HepG2 (cell line): ENCODE measurements around the gene CDC34. TPM values are rescaled to one million over a fixed set of nuclear protein-coding genes. Genes with fewer than 3 reads are reported as not detected.

ENCODE experiments used
- FOSL1 ChIP-seq: sonication (generic); formaldehyde crosslinking; IDR thresholded peaks from 2 replicates; pipeline ENCODE4 v1.9.0; 2021; ENCODE audit warnings: missing genetic modification reagents, borderline replicate concordance
- GPN1 ChIP-seq: sonication (generic); formaldehyde crosslinking; IDR thresholded peaks from 2 replicates; pipeline ENCODE4 v1.5.1; 2020; ENCODE audit warnings: missing genetic modification reagents, borderline replicate concordance
- HCFC1 ChIP-seq: fragments of 150-350 bp; IDR thresholded peaks from 2 replicates; pipeline ENCODE4 v1.6.1; 2014; ENCODE audit warnings: low read depth, low read length
- HES4 ChIP-seq: sonication (generic); formaldehyde crosslinking; IDR thresholded peaks from 2 replicates; pipeline ENCODE4 v1.9.0; 2021; ENCODE audit warnings: mild to moderate bottlenecking, missing genetic modification reagents, borderline replicate concordance
- KDM6A ChIP-seq: IDR thresholded peaks from 2 replicates; pipeline ENCODE4 v1.6.1; 2016; ENCODE audit warnings: low read depth
- MED1 ChIP-seq: sonication (generic); formaldehyde crosslinking; IDR thresholded peaks from 2 replicates; pipeline ENCODE4 v1.4.0; 2020; ENCODE audit warnings: missing genetic modification reagents
- MXI1 ChIP-seq: IDR thresholded peaks from 3 replicates; pipeline ENCODE4 v1.6.1; 2012; ENCODE audit warnings: low read depth, low read length, inconsistent platforms, borderline replicate concordance
- PHF5A ChIP-seq: IDR thresholded peaks from one replicate; pipeline ENCODE4 v1.6.1; 2018; ENCODE audit warnings: low read depth, missing genetic modification reagents; ENCODE audit not compliant: unreplicated experiment
- RAD21 ChIP-seq: fragments of 450-650 bp; formaldehyde crosslinking; IDR thresholded peaks from 2 replicates; pipeline ENCODE4 v1.5.0; 2020; ENCODE audit warnings: mild to moderate bottlenecking
- RELA ChIP-seq: sonication (generic); formaldehyde crosslinking; IDR thresholded peaks from 2 replicates; pipeline ENCODE4 v1.4.0; 2020; ENCODE audit warnings: missing genetic modification reagents
- SALL1 ChIP-seq: sonication (generic); formaldehyde crosslinking; IDR thresholded peaks from 2 replicates; pipeline ENCODE4 v1.8.0; 2022; ENCODE audit warnings: mild to moderate bottlenecking, missing genetic modification reagents
- SMARCC2 ChIP-seq: fragments of 450-650 bp; IDR thresholded peaks from 2 replicates; pipeline ENCODE4 v1.6.1; 2017; ENCODE audit warnings: antibody characterized with exemption, mild to moderate bottlenecking
- SMARCE1 ChIP-seq: fragments of 450-650 bp; IDR thresholded peaks from 2 replicates; pipeline ENCODE4 v1.6.1; 2017; ENCODE audit warnings: borderline replicate concordance
- TCF7 ChIP-seq: sonication (generic); IDR thresholded peaks from 2 replicates; pipeline ENCODE4 v1.6.1; 2016; ENCODE audit warnings: antibody characterized with exemption, low read depth
- TOE1 ChIP-seq: sonication (generic); formaldehyde crosslinking; IDR thresholded peaks from 2 replicates; pipeline ENCODE4 v1.4.0; 2020; ENCODE audit warnings: mild to moderate bottlenecking, missing genetic modification reagents
- TRIM24 ChIP-seq: sonication (generic); formaldehyde crosslinking; IDR thresholded peaks from 2 replicates; pipeline ENCODE4 v1.8.0; 2022; ENCODE audit warnings: mild to moderate bottlenecking, missing genetic modification reagents
- ZFX ChIP-seq: sonication (generic); formaldehyde crosslinking; IDR thresholded peaks from 2 replicates; pipeline ENCODE4 v1.4.0; 2020; ENCODE audit warnings: mild to moderate bottlenecking, low read depth, missing genetic modification reagents, moderate library complexity
- ZNF230 ChIP-seq: sonication (generic); formaldehyde crosslinking; IDR thresholded peaks from 2 replicates; pipeline ENCODE4 v1.4.0; 2020; ENCODE audit warnings: mild to moderate bottlenecking, missing genetic modification reagents
- ZNF7 ChIP-seq: IDR thresholded peaks from 2 replicates; pipeline ENCODE4 v1.6.1; 2016; ENCODE audit warnings: missing biosample characterization, missing genetic modification reagents
- ZNF709 ChIP-seq: sonication (generic); formaldehyde crosslinking; IDR thresholded peaks from 2 replicates; pipeline ENCODE4 v1.5.0; 2020; ENCODE audit warnings: mild to moderate bottlenecking, missing genetic modification reagents
- ZNF782 ChIP-seq: sonication (generic); formaldehyde crosslinking; IDR thresholded peaks from 2 replicates; pipeline ENCODE4 v1.4.0; 2020; ENCODE audit warnings: missing genetic modification reagents, mild to moderate bottlenecking, borderline replicate concordance
- ZNF790 ChIP-seq: sonication (generic); formaldehyde crosslinking; IDR thresholded peaks from 2 replicates; pipeline ENCODE4 v1.8.0; 2022; ENCODE audit warnings: missing genetic modification reagents, mild to moderate bottlenecking, borderline replicate concordance
- ZNF792 ChIP-seq: IDR thresholded peaks from 2 replicates; pipeline ENCODE4 v1.6.1; 2016
- ZNF83 ChIP-seq: sonication (generic); formaldehyde crosslinking; IDR thresholded peaks from 2 replicates; pipeline ENCODE4 v1.4.0; 2020; ENCODE audit warnings: missing genetic modification reagents, mild to moderate bottlenecking, borderline replicate concordance
- polyA plus RNA-seq, 8 experiments: library from polyadenylated mRNA; depleted of rRNA in 3 of 8; stranded (reverse) in 7 of 8; unstranded in 1 of 8; fragments of >200 nt; fragmentation: Illumina TruSeq in 4 of 8; extraction: Trizol in 4 of 8; gene quantifications; 2 replicates each; pipeline versions ENCODE4 v1.2.1 to v1.2.3, GENCODE V29; 2011 to 2016; ENCODE audit warnings: low read depth in 4 of 8, missing spikeins in 1 of 8, mixed read lengths in 1 of 8; ENCODE audit not compliant: insufficient read depth in 1 of 8
- total RNA-seq, 5 experiments: library from RNA; depleted of rRNA; stranded (reverse); fragments of >200 nt; fragmentation: Illumina TruSeq; extraction: Trizol; gene quantifications; 2 replicates each; pipeline ENCODE4 v1.2.3, GENCODE V29; 2016; ENCODE audit warnings: low read depth in 1 of 5
- TF ChIP-seq, protein P1 (sequence below): sonication (generic); formaldehyde crosslinking; IDR thresholded peaks from 2 replicates; pipeline ENCODE4 v1.4.0; 2020; ENCODE audit warnings: missing genetic modification reagents
- TF ChIP-seq, protein P2 (sequence below): sonication (generic); formaldehyde crosslinking; IDR thresholded peaks from 2 replicates; pipeline ENCODE4 v1.4.0; 2020; ENCODE audit warnings: missing genetic modification reagents

The CDC34 gene
- total and polyA plus RNA-seq, 2 of the 13 experiments (the other 11 are each of a cell fraction or from before 2014, with no cell fraction given), result 138 to 150 TPM

DNA sequence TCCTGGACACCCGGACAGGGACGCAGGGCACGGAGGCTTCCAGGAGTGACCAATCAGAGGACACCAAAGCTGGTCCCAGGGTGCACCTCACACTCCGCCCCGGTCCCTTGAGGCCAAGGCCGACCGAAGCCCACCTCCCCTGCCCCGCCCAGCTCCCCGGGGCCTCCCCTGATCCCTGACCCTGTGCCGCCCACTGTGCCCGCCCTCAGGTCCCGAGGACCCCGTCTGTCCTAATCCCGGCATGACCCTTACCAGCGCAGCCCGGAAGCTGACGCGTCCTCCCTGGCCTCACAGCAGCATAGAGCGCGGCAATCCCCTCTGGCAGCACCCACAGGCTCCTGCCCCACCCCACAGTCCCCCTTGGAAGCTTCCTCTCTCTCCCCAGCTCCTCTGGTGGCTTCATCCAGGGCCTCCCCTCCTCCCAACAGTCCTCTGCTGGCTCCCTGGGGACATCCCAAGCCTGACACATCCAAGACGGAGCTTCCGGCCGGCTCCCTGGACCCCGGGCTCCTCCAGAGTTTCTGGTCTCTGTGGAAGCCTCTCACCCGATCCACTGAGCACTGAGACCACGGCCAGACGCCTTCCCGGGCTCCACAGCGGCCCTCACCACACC lies 7.4 kb upstream of the CDC34 start (continued):
- TF ChIP-seq ZFX (peak; percentile 70), ZNF709 (CRISPR knock-in tag) (no peak), HCFC1 (no peak), RELA (CRISPR knock-in tag) (peak; percentile 74; the same call in 1 of the 2 replicates), ZNF7 (CRISPR knock-in tag) (no peak), GPN1 (CRISPR knock-in tag) (no peak), RAD21 (CRISPR knock-in tag) (no peak), ZNF792 (CRISPR knock-in tag) (no peak), PHF5A (CRISPR knock-in tag) (peak; percentile 62), MXI1 (no peak; the same call in 2 of the 3 replicates), SMARCE1 (no peak), TRIM24 (peak; percentile 35; the same call in 1 of the 2 replicates), SALL1 (CRISPR knock-in tag) (peak; percentile 83), ZNF782 (no peak), SMARCC2 (no peak), ZNF790 (CRISPR knock-in tag) (no peak), TOE1 (CRISPR knock-in tag) (no peak), ZNF230 (no peak; the same call in 1 of the 2 replicates), HES4 (CRISPR knock-in tag) (no peak), TCF7 (0 out of 2 replicates have a peak, but pooled peaks have one; percentile 21), FOSL1 (CRISPR knock-in tag) (no peak), KDM6A (CRISPR knock-in tag) (peak; percentile 81), ZNF83 (CRISPR knock-in tag) (no peak), MED1 (peak; percentile 92)
- TF ChIP-seq, protein P1, sequence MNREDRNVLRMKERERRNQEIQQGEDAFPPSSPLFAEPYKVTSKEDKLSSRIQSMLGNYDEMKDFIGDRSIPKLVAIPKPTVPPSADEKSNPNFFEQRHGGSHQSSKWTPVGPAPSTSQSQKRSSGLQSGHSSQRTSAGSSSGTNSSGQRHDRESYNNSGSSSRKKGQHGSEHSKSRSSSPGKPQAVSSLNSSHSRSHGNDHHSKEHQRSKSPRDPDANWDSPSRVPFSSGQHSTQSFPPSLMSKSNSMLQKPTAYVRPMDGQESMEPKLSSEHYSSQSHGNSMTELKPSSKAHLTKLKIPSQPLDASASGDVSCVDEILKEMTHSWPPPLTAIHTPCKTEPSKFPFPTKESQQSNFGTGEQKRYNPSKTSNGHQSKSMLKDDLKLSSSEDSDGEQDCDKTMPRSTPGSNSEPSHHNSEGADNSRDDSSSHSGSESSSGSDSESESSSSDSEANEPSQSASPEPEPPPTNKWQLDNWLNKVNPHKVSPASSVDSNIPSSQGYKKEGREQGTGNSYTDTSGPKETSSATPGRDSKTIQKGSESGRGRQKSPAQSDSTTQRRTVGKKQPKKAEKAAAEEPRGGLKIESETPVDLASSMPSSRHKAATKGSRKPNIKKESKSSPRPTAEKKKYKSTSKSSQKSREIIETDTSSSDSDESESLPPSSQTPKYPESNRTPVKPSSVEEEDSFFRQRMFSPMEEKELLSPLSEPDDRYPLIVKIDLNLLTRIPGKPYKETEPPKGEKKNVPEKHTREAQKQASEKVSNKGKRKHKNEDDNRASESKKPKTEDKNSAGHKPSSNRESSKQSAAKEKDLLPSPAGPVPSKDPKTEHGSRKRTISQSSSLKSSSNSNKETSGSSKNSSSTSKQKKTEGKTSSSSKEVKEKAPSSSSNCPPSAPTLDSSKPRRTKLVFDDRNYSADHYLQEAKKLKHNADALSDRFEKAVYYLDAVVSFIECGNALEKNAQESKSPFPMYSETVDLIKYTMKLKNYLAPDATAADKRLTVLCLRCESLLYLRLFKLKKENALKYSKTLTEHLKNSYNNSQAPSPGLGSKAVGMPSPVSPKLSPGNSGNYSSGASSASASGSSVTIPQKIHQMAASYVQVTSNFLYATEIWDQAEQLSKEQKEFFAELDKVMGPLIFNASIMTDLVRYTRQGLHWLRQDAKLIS (CRISPR knock-in tag), result no peak
- TF ChIP-seq, protein P2, sequence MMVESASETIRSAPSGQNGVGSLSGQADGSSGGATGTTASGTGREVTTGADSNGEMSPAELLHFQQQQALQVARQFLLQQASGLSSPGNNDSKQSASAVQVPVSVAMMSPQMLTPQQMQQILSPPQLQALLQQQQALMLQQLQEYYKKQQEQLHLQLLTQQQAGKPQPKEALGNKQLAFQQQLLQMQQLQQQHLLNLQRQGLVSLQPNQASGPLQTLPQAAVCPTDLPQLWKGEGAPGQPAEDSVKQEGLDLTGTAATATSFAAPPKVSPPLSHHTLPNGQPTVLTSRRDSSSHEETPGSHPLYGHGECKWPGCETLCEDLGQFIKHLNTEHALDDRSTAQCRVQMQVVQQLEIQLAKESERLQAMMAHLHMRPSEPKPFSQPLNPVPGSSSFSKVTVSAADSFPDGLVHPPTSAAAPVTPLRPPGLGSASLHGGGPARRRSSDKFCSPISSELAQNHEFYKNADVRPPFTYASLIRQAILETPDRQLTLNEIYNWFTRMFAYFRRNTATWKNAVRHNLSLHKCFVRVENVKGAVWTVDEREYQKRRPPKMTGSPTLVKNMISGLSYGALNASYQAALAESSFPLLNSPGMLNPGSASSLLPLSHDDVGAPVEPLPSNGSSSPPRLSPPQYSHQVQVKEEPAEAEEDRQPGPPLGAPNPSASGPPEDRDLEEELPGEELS (CRISPR knock-in tag), result peak; percentile 73
